OCI-LY1 (cell line): ENCODE data around the gene TBC1D30.

Source experiments
- H2AFZ ChIP-seq: fragments of 200-600 bp; sonication (generic), shearing (Covaris generic); 2 replicates; pipeline ENCODE4 v1.6.0; 2014; ENCODE audit warnings: antibody characterized with exemption, mild to moderate bottlenecking, low read length
- H3F3A ChIP-seq: fragments of 200-600 bp; sonication (generic), shearing (Covaris generic); 2 replicates; pipeline ENCODE4 v1.6.0; 2014; ENCODE audit warnings: mild to moderate bottlenecking, antibody characterized with exemption, low read length, moderate library complexity; ENCODE audit not compliant: insufficient read depth
- H3K27ac ChIP-seq: fragments of 200-600 bp; sonication (generic); 2 replicates; pipeline ENCODE4 v1.5.1; 2014; ENCODE audit warnings: low read length, mixed run types, mild to moderate bottlenecking, low read depth; ENCODE audit not compliant: poor library complexity, severe bottlenecking
- H3K27me3 ChIP-seq: fragments of 200-600 bp; sonication (generic); 2 replicates; pipeline ENCODE4 v1.6.0; 2014; ENCODE audit warnings: antibody characterized with exemption, mild to moderate bottlenecking, low read length, moderate library complexity; ENCODE audit not compliant: insufficient read depth
- H3K36me3 ChIP-seq: fragments of 200-600 bp; sonication (generic); 2 replicates; pipeline ENCODE4 v1.6.1; 2014; ENCODE audit warnings: mild to moderate bottlenecking, antibody characterized with exemption, low read length, moderate library complexity, mixed read lengths; ENCODE audit not compliant: insufficient read depth
- H3K4me1 ChIP-seq: fragments of 200-600 bp; sonication (generic); 2 replicates; pipeline ENCODE4 v1.5.1; 2014; ENCODE audit warnings: mild to moderate bottlenecking, low read length, moderate library complexity; ENCODE audit not compliant: insufficient read depth, severe bottlenecking
- H3K4me2 ChIP-seq: fragments of 200-600 bp; sonication (generic), shearing (Covaris generic); 2 replicates; pipeline ENCODE4 v1.6.1; 2014; ENCODE audit warnings: low read length
- H3K4me3 ChIP-seq: fragments of 200-600 bp; sonication (generic); 2 replicates; pipeline ENCODE4 v1.5.1; 2014; ENCODE audit warnings: low read length, low read depth, mild to moderate bottlenecking, mixed read lengths; ENCODE audit not compliant: poor library complexity, severe bottlenecking
- H3K79me2 ChIP-seq: fragments of 200-600 bp; shearing (Covaris generic); 2 replicates; pipeline ENCODE4 v1.6.1; 2016; ENCODE audit warnings: mixed run types, low read length, mixed read lengths; ENCODE audit not compliant: insufficient read depth
- H3K9ac ChIP-seq: fragments of 200-600 bp; sonication (generic), shearing (Covaris generic); 2 replicates; pipeline ENCODE4 v1.6.1; 2014; ENCODE audit warnings: mild to moderate bottlenecking, low read length, mixed read lengths
- H3K9me2 ChIP-seq: fragments of 200-600 bp; sonication (generic), shearing (Covaris generic); 2 replicates; pipeline ENCODE4 v1.6.1; 2014; ENCODE audit warnings: low read depth, mild to moderate bottlenecking, low read length, mixed read lengths
- H3K9me3 ChIP-seq: fragments of 200-600 bp; shearing (Covaris generic); 2 replicates; pipeline ENCODE4 v1.6.1; 2014; ENCODE audit warnings: low read length, mixed read lengths
- H4K20me1 ChIP-seq: fragments of 200-600 bp; sonication (generic), shearing (Covaris generic); 2 replicates; pipeline ENCODE4 v1.6.0; 2016; ENCODE audit warnings: mild to moderate bottlenecking, low read length; ENCODE audit not compliant: insufficient read depth
- EZH2 ChIP-seq: fragments of 200-600 bp; sonication (generic), shearing (Covaris generic); IDR thresholded peaks from 2 replicates; pipeline ENCODE4 v1.8.0; 2017; ENCODE audit warnings: borderline replicate concordance, mixed run types, mild to moderate bottlenecking, antibody characterized with exemption, low read length, moderate library complexity, mixed read lengths
- TF ChIP-seq, protein P1 (sequence below): fragments of 200-600 bp; sonication (generic), shearing (Covaris generic); IDR thresholded peaks from 2 replicates; pipeline ENCODE4 v1.5.1; 2017; ENCODE audit warnings: mild to moderate bottlenecking, antibody characterized with exemption, low read length, moderate library complexity, mixed read lengths

The TBC1D30 gene

GRCh38 chr12:64833928-64834327, 9.5 kb downstream of the TBC1D30 start:
- no peak overlapping the region for H2AFZ ChIP-seq
- no peak overlapping the region for H3K4me3 ChIP-seq
- no peaks in the 10 kb centered on the region for H3K9me3 ChIP-seq
- no peak for TF ChIP-seq EZH2
- TF ChIP-seq, protein P1, sequence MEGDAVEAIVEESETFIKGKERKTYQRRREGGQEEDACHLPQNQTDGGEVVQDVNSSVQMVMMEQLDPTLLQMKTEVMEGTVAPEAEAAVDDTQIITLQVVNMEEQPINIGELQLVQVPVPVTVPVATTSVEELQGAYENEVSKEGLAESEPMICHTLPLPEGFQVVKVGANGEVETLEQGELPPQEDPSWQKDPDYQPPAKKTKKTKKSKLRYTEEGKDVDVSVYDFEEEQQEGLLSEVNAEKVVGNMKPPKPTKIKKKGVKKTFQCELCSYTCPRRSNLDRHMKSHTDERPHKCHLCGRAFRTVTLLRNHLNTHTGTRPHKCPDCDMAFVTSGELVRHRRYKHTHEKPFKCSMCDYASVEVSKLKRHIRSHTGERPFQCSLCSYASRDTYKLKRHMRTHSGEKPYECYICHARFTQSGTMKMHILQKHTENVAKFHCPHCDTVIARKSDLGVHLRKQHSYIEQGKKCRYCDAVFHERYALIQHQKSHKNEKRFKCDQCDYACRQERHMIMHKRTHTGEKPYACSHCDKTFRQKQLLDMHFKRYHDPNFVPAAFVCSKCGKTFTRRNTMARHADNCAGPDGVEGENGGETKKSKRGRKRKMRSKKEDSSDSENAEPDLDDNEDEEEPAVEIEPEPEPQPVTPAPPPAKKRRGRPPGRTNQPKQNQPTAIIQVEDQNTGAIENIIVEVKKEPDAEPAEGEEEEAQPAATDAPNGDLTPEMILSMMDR, result no peak
- H3F3A ChIP-seq, result no peaks in the 10 kb centered on the region
- no peaks in the 10 kb centered on the region for H3K27me3 ChIP-seq
- no peaks in the 10 kb centered on the region for H3K9me2 ChIP-seq
- no peak overlapping the region for H3K4me2 ChIP-seq
- H3K4me1 ChIP-seq, result no peaks in the 10 kb centered on the region
- no peak overlapping the region for H3K9ac ChIP-seq
- H3K36me3 ChIP-seq, result no peaks in the 10 kb centered on the region
- no peak overlapping the region for H3K27ac ChIP-seq
- no peaks in the 10 kb centered on the region for H3K79me2 ChIP-seq
- no peaks in the 10 kb centered on the region for H4K20me1 ChIP-seq

GRCh38 chr12:64835901-64836300, 11.5 kb downstream of the TBC1D30 start:
- H3F3A ChIP-seq, result no peaks in the 10 kb centered on the region
- H3K4me1 ChIP-seq, result no peaks in the 10 kb centered on the region
- no peak overlapping the region for H2AFZ ChIP-seq
- H3K79me2 ChIP-seq, result no peaks in the 10 kb centered on the region
- H3K9me3 ChIP-seq, result no peaks in the 10 kb centered on the region
- no peaks in the 10 kb centered on the region for H4K20me1 ChIP-seq
- no peak overlapping the region for H3K27ac ChIP-seq
- no peaks in the 10 kb centered on the region for H3K9me2 ChIP-seq
- no peak for TF ChIP-seq EZH2
- TF ChIP-seq, protein P1, result no peak
- no peak overlapping the region for H3K9ac ChIP-seq
- no peaks in the 10 kb centered on the region for H3K36me3 ChIP-seq
- no peak overlapping the region for H3K4me2 ChIP-seq
- H3K27me3 ChIP-seq, result no peaks in the 10 kb centered on the region
- H3K4me3 ChIP-seq, result no peak overlapping the region

DNA sequence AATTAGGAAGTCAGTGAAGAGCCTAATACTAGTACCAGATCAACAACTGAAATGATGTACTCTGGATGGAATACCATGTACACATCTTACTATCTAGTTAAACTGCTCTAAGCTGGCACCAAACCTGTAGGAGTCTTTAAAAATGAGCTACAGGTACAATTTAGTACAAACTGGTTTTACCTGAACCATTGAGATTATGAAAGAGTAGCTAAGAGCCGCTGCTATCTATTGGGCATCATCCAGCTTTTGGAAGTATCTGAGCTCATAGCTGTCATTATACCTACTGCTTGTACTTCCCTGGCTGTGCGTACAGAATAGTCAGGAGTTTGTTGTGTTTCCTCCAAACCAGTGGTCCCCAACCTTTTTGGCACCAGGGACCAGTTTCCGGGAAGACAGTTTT, 12.4 kb downstream of the TBC1D30 start:
- Histone ChIP-seq H3K4me2 (no peak overlapping the region), H3F3A (no peaks in the 10 kb centered on the region), H3K36me3 (no peaks in the 10 kb centered on the region), H3K9ac (no peak overlapping the region), H3K9me3 (no peaks in the 10 kb centered on the region), H3K4me1 (no peaks in the 10 kb centered on the region), H3K4me3 (no peak overlapping the region), H3K27ac (no peak overlapping the region), H3K79me2 (no peaks in the 10 kb centered on the region), H3K27me3 (peaks cover 3% of the 10 kb centered on the region; the same call in 1 of the 2 replicates), H3K9me2 (no peaks in the 10 kb centered on the region), H2AFZ (no peak overlapping the region), H4K20me1 (no peaks in the 10 kb centered on the region)
- TF ChIP-seq, protein P1, result no peak
- TF ChIP-seq EZH2, result no peak
